Measurements from ENCODE around the gene ZDHHC18.

DNA sequence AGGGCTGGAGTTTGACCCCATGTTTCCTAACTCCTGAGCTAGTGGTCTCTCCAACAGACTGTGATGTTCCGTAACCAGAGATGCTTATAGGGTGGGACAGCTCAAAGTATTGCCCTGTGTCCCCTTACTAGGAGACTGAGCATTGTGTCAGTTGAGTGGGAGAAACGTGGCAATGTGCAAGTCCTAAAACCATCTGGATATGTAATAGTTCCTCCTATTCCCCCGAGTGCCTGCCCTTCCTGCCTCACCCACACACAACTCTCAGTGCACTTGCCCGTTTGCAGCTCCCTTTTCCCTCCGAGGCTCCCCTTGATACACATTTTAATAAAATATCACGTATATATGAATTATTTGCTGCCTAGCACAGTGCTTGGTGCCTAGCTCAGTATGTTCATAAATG lies 35.3 kb upstream of the ZDHHC18 start:
- TF ChIP-seq POLR2A (IDR thresholded peaks at IDR 0.05) = no peak
- TF ChIP-seq, protein P1, sequence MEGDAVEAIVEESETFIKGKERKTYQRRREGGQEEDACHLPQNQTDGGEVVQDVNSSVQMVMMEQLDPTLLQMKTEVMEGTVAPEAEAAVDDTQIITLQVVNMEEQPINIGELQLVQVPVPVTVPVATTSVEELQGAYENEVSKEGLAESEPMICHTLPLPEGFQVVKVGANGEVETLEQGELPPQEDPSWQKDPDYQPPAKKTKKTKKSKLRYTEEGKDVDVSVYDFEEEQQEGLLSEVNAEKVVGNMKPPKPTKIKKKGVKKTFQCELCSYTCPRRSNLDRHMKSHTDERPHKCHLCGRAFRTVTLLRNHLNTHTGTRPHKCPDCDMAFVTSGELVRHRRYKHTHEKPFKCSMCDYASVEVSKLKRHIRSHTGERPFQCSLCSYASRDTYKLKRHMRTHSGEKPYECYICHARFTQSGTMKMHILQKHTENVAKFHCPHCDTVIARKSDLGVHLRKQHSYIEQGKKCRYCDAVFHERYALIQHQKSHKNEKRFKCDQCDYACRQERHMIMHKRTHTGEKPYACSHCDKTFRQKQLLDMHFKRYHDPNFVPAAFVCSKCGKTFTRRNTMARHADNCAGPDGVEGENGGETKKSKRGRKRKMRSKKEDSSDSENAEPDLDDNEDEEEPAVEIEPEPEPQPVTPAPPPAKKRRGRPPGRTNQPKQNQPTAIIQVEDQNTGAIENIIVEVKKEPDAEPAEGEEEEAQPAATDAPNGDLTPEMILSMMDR (IDR thresholded peaks at IDR 0.05) = no peak

Measured in lower leg skin (tissue), 3 donors.